PFSK-1 (cell line): ENCODE results near the gene PADI2.

ENCODE experiments used
- FOXP2 ChIP-seq: optimal IDR thresholded peaks from 2 replicates; pipeline ENCODE3; 2011; ENCODE audit warnings: borderline replicate concordance, control low read depth, inconsistent platforms; ENCODE audit not compliant: insufficient read depth; ENCODE audit errors: extremely low read length, extremely low read depth
- POLR2AphosphoS5 ChIP-seq: IDR thresholded peaks from 2 replicates; pipeline ENCODE4 v1.6.1; 2012; ENCODE audit warnings: low read depth, mild to moderate bottlenecking, control low read depth, low read length, moderate library complexity
- REST ChIP-seq, 2 experiments: IDR thresholded peaks; 2 replicates each; pipeline versions ENCODE4 v1.6.1 to v1.8.0; 2011 to 2012; ENCODE audit warnings: low read depth in 2 of 2, low read length in 2 of 2, control low read depth in 1 of 2, inconsistent platforms in 1 of 2, mild to moderate bottlenecking in 1 of 2, moderate library complexity in 1 of 2; ENCODE audit not compliant: insufficient read depth in 1 of 2
- SIN3A ChIP-seq: IDR thresholded peaks from 2 replicates; pipeline ENCODE4 v1.6.1; 2012; ENCODE audit warnings: mild to moderate bottlenecking, low read length, moderate library complexity, borderline replicate concordance; ENCODE audit not compliant: insufficient read depth
- TAF1 ChIP-seq: IDR thresholded peaks from 2 replicates; pipeline ENCODE4 v1.6.1; 2012; ENCODE audit warnings: low read length, control low read depth, borderline replicate concordance; ENCODE audit not compliant: insufficient read depth

The PADI2 gene

GRCh38 chr1:17080880-17081279 lies 38.4 kb downstream of the PADI2 start:
- TF ChIP-seq TAF1 = no peak
- no peak for TF ChIP-seq REST (IDR thresholded peaks at IDR 0.05; ENCODE audit: insufficient read depth in 1 of 2, low read depth in 2 of 2, low read length in 2 of 2)
- TF ChIP-seq SIN3A = no peak
- TF ChIP-seq POLR2AphosphoS5 = no peak
- no peak for TF ChIP-seq FOXP2

DNA sequence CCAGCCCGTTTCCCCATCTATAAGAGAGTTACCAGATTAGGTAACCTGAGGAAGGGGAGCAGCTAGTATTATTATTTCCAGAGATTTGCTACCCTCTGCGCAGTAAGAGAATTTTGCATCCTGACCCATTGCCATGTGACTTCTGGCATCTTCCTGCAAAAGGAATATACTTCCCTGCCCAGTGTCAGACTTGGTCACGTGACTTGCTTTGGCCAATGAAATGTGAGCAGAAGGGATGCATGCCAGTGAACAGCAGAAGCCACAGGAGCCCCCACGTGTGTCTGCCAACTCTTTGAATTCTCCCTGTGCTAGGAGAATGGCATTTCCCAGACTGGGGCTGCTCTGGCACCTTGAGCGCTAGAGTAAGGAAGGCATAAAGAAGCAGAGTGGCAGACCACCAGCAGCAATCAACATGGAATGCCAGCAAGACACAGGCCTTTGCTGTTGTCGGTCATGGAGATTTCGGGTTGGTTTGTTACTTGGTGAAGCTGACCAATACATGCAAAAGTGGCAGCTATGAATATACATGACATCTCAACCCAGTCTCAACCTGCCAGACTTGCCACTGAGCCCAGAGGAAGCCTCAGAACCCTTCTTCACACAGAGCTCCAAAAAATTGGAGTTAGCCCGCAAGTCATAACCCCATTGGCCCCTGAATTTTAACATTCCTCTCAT lies 39.0 kb downstream of the PADI2 start:
- TF ChIP-seq FOXP2 (no peak), REST (IDR thresholded peaks at IDR 0.05; ENCODE audit: insufficient read depth in 1 of 2, low read depth in 2 of 2, low read length in 2 of 2) (no peak), SIN3A (no peak), TAF1 (no peak), POLR2AphosphoS5 (no peak)

GRCh38 chr1:17078991-17079868 lies 40.0 kb downstream of the PADI2 start:
- TF ChIP-seq REST (IDR thresholded peaks at IDR 0.05; ENCODE audit: insufficient read depth in 1 of 2, low read depth in 2 of 2, low read length in 2 of 2) (no peak), SIN3A (no peak), FOXP2 (no peak), TAF1 (no peak), POLR2AphosphoS5 (no peak)

- TF ChIP-seq REST (IDR thresholded peaks at IDR 0.05; ENCODE audit: insufficient read depth in 1 of 2, low read depth in 2 of 2, low read length in 2 of 2) = no peak
- TF ChIP-seq POLR2AphosphoS5 = no peak
These were observed 43.6 kb downstream of the PADI2 start for GRCh38 chr1:17075470-17076255.
